Measurements from ENCODE around the gene STK32B.
"Not testable (repeated sequence)": the region's sequence is repeated elsewhere in the genome, so short reads cannot be mapped to it uniquely, and the experiment has no call there.

STK32B gene

GRCh38 chr4:5266991-5267390 is 215.7 kb downstream of the STK32B start:
- DNase-seq (ENCODE audit: low read depth) = no peak

DNA sequence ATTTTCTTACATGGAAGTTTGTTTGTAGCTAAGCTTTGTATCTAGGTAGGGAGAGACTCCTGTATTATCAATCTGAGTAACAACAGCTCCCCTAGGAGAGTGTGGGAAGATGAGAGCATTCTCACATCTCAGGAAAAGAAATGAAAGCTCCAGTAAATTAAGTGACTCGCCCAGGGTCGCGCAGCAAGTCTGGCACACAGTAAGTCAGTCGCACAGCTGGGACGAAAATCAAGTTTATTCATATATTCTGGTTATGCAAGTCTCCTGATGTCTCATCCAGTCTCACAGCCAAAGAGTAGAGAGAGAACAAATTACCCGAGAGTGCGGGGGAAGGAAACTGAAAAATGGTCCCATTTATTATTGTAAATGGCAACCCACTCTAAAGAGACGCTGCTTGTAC is 216.1 kb downstream of the STK32B start:
- no peak for DNase-seq (ENCODE audit: low read depth)

- no peak for DNase-seq (ENCODE audit: low read depth)
Observed at GRCh38 chr4:5276475-5277075, 225.3 kb downstream of the STK32B start.

GRCh38 chr4:5277079-5277478 is 225.8 kb downstream of the STK32B start:
- no peak for DNase-seq (ENCODE audit: low read depth)

- DNase-seq (ENCODE audit: low read depth) = no peak
Observed at GRCh38 chr4:5278213-5278612, 226.9 kb downstream of the STK32B start.

- DNase-seq (ENCODE audit: low read depth) = not testable (repeated sequence)
Observed at GRCh38 chr4:5280069-5280468, 228.8 kb downstream of the STK32B start.

DNA sequence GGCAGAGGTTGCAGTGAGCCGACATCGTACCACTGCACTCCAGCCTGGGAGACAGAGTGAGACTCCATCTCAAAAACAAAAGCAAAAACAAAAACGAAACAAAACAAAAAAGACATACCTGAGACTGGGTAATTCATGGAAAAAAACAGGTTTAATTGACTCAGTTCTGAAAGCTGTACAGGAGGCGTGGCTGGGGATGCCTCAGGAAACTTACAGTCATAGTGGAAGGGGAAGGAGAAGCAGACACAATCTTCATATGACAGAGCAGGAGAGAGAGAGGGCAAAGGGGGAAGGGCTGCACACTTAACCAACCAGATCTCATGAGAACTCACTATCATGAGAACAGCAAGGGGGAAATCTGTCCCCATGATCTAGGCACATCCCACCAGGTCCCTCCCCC is 229.5 kb downstream of the STK32B start:
- no peak for DNase-seq (ENCODE audit: low read depth)

DNA sequence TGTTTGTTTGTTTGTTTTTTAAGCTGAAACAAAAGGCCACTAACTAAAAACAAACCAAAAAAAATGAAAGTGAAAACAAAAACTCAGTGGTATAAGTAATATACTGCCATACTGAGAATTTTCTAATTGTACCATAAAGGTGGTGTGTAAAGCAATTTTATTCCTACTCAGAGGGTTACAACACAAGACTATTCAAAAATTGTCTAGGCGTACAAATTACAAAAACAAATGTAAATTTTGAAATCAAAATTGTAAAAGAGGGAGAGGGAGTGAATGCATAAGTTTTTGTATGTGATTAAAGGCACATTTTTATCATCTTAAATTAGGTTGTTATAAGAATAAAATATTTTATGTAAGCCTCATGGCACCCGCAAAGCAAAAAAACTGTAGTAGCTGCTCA is 232.6 kb downstream of the STK32B start:
- no peak for DNase-seq (ENCODE audit: low read depth)

DNA sequence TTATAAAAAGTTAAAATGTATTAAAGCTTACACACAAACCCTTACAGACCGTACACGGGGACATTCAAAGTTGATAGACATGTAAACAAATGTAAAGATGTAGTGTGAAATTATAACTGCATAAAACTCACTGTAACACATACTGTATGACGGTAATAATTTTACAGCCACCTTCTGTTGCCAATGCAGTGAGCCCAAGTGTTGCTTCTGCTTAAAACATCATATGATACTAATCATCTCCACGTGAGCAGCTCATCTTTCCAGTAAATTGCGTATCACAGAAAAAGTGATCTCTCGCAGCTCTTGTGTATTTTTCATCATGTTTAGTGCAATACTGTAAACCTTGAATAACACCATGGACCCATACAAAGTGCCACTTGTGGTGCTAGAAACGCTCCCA is 233.2 kb downstream of the STK32B start:
- DNase-seq (ENCODE audit: low read depth) = no peak

GRCh38 chr4:5292101-5292500 is 240.8 kb downstream of the STK32B start:
- DNase-seq (ENCODE audit: low read depth) = no peak

GRCh38 chr4:5298000-5298787 is 246.9 kb downstream of the STK32B start:
- not testable (repeated sequence) for DNase-seq (ENCODE audit: low read depth)

DNA sequence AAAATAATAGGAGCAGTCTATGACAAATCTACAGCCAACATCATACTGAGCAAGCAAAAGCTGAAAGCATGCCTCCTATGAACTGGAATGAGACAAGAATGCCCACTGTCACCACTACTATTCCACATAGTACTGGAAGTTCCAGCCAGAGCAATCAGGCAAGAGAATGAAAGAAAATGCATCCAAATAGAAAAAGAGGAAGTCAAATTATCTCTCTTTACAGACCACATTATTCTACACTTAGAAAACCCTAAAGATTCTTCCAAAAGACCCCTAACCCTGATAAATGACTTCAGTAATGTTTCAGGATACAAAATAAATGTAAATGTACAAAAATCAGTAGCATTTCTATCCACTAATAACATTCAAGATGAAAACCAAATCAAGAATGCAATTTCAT is 249.0 kb downstream of the STK32B start:
- DNase-seq (ENCODE audit: low read depth) = no peak

DNA sequence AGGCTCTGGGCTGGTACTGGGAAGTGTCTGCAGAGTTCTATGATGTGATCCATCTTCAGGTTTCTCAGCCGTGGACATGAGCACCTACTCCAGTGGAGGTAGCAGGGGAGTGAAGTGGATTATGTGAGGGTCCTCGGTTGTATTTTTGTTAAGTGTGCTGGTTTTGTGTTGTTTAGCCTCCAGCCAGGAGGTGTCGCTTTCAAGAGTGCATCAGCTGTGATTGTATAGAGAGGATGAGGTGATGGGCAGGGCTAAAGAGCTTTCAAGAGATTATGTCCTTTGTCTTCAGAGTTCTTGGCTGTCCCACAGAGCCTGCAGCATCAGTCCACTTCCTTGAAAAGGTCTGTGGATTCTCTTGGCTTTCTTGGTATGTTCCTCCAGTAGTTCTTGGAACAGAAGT is 256.6 kb downstream of the STK32B start:
- DNase-seq (ENCODE audit: low read depth) = no peak

GRCh38 chr4:5322321-5322720 is 271.0 kb downstream of the STK32B start:
- DNase-seq (ENCODE audit: low read depth) = no peak

- no peak for DNase-seq (ENCODE audit: low read depth)
Observed at GRCh38 chr4:5330339-5330989, 279.2 kb downstream of the STK32B start.

GRCh38 chr4:5337731-5338130 is 286.5 kb downstream of the STK32B start:
- no peak for DNase-seq (ENCODE audit: low read depth)

- DNase-seq (ENCODE audit: low read depth) = no peak
Observed at GRCh38 chr4:5338531-5338930, 287.3 kb downstream of the STK32B start.

DNA sequence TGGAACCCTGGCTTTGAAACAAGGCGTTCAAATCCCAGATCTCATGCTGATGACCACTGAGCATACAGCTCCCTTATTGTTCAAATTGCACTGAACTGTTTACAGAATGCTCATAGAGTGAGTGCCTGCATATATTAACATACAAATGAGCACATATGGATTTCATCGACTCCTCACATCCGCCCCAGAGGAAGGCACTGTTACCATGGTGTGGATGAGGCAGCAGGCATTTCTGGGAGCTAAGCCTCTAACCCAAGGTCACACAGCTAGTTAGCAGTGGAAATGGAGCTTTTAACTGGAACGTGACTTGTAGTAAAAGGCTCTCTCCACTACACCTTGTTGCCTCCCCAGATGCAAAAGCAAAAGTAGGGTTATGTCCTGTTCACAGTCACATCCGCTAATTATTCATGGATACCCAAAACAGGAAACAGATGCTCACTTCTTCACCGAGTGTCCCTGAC is 289.7 kb downstream of the STK32B start:
- DNase-seq (ENCODE audit: low read depth) = no peak

GRCh38 chr4:5341526-5341925 is 290.2 kb downstream of the STK32B start:
- no peak for DNase-seq (ENCODE audit: low read depth)

- DNase-seq (ENCODE audit: low read depth) = no peak
Observed at GRCh38 chr4:5355846-5356245, 304.6 kb downstream of the STK32B start.

DNA sequence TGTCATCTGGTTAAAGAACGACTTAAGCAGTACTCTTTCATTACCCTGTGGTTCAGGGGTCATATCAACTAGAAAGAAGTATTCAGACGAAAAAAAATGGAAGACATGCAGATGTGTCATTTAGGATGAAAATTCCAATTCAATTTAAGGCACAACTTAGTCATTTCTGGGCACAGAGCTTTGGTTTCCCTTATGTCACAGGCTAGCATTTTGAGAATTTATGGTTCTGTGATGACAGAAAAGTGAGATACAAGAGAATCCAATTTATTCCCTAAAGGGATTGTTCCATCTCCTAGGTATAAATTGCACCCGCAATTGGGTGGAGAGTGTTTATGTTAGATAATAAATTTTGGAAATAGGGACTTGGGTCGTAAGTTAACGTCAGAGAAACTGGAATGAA is 306.6 kb downstream of the STK32B start:
- no peak for DNase-seq (ENCODE audit: low read depth)

- peak; percentile 7 for DNase-seq (ENCODE audit: low read depth)
Observed at GRCh38 chr4:5361968-5362367, 310.7 kb downstream of the STK32B start.

DNA sequence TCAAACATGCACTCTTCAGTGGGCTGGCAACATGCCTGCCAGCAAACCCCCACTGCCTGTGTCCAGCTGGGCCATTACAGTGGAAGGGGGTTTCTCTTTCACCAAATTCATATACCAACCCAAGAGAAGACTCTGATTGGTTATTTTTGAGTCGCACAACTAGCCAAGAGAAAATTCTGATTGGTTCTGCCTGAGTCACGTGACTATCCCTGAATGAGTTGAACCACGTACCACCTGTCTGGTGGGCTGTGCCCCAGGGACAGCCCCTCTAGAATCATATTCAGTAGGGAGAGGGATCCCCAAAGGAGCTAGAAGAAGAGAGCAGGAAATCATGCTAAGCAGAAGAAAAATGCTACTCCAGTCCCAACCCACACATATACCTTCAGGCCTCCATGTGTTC is 313.1 kb downstream of the STK32B start:
- no peak for DNase-seq (ENCODE audit: low read depth)

Data from amniotic epithelial cell (primary cell).